IMR-90 (cell line): ENCODE measurements around the gene EIF4G2. TPM values are rescaled to one million over a fixed set of nuclear protein-coding genes. Genes with fewer than 3 reads are reported as not detected.

Experiments used
- ATAC-seq: fragments of 200-7000 bp; cut with Tn5 transposase; 2 replicates; pipeline ENCODE4 v1.9.1; 2020; ENCODE audit warnings: low read depth, mild to moderate bottlenecking, moderate library complexity
- BruUV-seq: library from RNA; stranded (reverse); fragments of 400-500 nt; replicated peaks from 2 replicates; lab custom pipeline; 2021; lab: Mats Ljungman, UMichigan
- CTCF ChIA-PET: fragments of 300-600 bp; formaldehyde crosslinking; extraction: SDS; loops from one replicate; lab custom pipeline; 2021; ENCODE audit warnings: antibody characterized with exemption; lab: Yijun Ruan, JAX
- POLR2A ChIA-PET: fragments of 300-600 bp; sonication (Branson Sonifier 250); formaldehyde crosslinking; loops from one replicate; lab custom pipeline; 2022; ENCODE audit warnings: antibody characterized with exemption; ENCODE audit not compliant: unreplicated experiment; lab: Charles Lee
- DNase-seq: peaks from one replicate; pipeline ENCODE4 v3.0.0; 2013
- H2AFZ ChIP-seq: replicated peaks from 2 replicates; pipeline ENCODE3; 2013; ENCODE audit warnings: low read length, mild to moderate bottlenecking; ENCODE audit not compliant: poor library complexity
- H2AK5ac ChIP-seq: 2 replicates; pipeline ENCODE4 v1.6.1; 2013; ENCODE audit warnings: low read depth, low read length, inconsistent platforms
- H2AK9ac ChIP-seq: replicated peaks from 2 replicates; pipeline ENCODE3; 2013; ENCODE audit warnings: mild to moderate bottlenecking, low read depth, low read length, moderate library complexity; ENCODE audit not compliant: poor library complexity
- H2BK120ac ChIP-seq: 2 replicates; pipeline ENCODE4 v1.6.1; 2013; ENCODE audit warnings: low read depth, low read length, inconsistent platforms
- H2BK15ac ChIP-seq: 3 replicates; pipeline ENCODE4 v1.6.1; 2013; ENCODE audit warnings: low read depth, low read length, inconsistent platforms
- H2BK20ac ChIP-seq: 2 replicates; pipeline ENCODE4 v1.6.1; 2013; ENCODE audit warnings: low read depth, mild to moderate bottlenecking, inconsistent platforms, low read length, moderate library complexity
- H2BK5ac ChIP-seq: 2 replicates; pipeline ENCODE4 v1.6.1; 2013; ENCODE audit warnings: mild to moderate bottlenecking, low read depth, low read length, inconsistent platforms; ENCODE audit not compliant: poor library complexity, severe bottlenecking
- H3K14ac ChIP-seq: replicated peaks from 2 replicates; pipeline ENCODE4 v1.6.1; 2013; ENCODE audit warnings: low read depth, low read length, inconsistent platforms
- H3K18ac ChIP-seq: 2 replicates; pipeline ENCODE4 v1.6.1; 2013; ENCODE audit warnings: low read depth, low read length, control low read depth
- H3K23ac ChIP-seq: 2 replicates; pipeline ENCODE4 v1.6.1; 2013; ENCODE audit warnings: low read depth, low read length, inconsistent platforms
- H3K27ac ChIP-seq: 2 replicates; pipeline ENCODE4 v1.5.1; 2013; ENCODE audit warnings: mild to moderate bottlenecking, control low read depth, low read length; ENCODE audit not compliant: insufficient read depth
- H3K27me3 ChIP-seq: 2 replicates; pipeline ENCODE4 v1.6.1; 2013; ENCODE audit warnings: low read length; ENCODE audit not compliant: control insufficient read depth, insufficient read depth
- H3K36me3 ChIP-seq: 2 replicates; pipeline ENCODE4 v1.6.1; 2013; ENCODE audit warnings: low read length, mixed read lengths; ENCODE audit not compliant: control insufficient read depth, insufficient read depth
- H3K4ac ChIP-seq: 2 replicates; pipeline ENCODE4 v1.6.1; 2013; ENCODE audit warnings: low read depth, low read length, inconsistent platforms
- H3K4me1 ChIP-seq: 2 replicates; pipeline ENCODE4 v1.6.1; 2013; ENCODE audit warnings: low read length, mixed read lengths; ENCODE audit not compliant: control insufficient read depth, insufficient read depth
- H3K4me2 ChIP-seq: 2 replicates; pipeline ENCODE4 v1.6.1; 2013; ENCODE audit warnings: low read depth, mild to moderate bottlenecking, control low read depth, low read length, moderate library complexity
- H3K4me3 ChIP-seq: 2 replicates; pipeline ENCODE4 v1.5.1; 2013; ENCODE audit warnings: low read depth, mild to moderate bottlenecking, control low read depth, low read length, moderate library complexity; ENCODE audit not compliant: insufficient read depth
- H3K56ac ChIP-seq: 2 replicates; pipeline ENCODE4 v1.6.1; 2013; ENCODE audit warnings: low read length, inconsistent platforms; ENCODE audit not compliant: insufficient read depth; ENCODE audit errors: extremely low read depth
- H3K79me1 ChIP-seq, 2 experiments: 2 replicates each; pipeline ENCODE4 v1.6.1; 2013; ENCODE audit warnings: low read length in 2 of 2, inconsistent platforms in 1 of 2, low read depth in 1 of 2
- H3K9ac ChIP-seq: 2 replicates; pipeline ENCODE4 v1.6.1; 2013; ENCODE audit warnings: low read depth, low read length, control low read depth
- H3K9me1 ChIP-seq: 2 replicates; pipeline ENCODE4 v1.6.1; 2013; ENCODE audit warnings: low read length, inconsistent platforms; ENCODE audit not compliant: insufficient read depth
- H3K9me3 ChIP-seq: 2 replicates; pipeline ENCODE4 v1.6.1; 2013; ENCODE audit warnings: low read length; ENCODE audit not compliant: control insufficient read depth, insufficient read depth
- H4K20me1 ChIP-seq: 2 replicates; pipeline ENCODE4 v1.6.1; 2013; ENCODE audit warnings: low read length, inconsistent platforms; ENCODE audit not compliant: insufficient read depth
- H4K5ac ChIP-seq: 2 replicates; pipeline ENCODE4 v1.6.1; 2013; ENCODE audit warnings: mild to moderate bottlenecking, low read depth, low read length, control low read depth
- H4K8ac ChIP-seq, 2 experiments: 2 replicates each; pipeline ENCODE4 v1.6.1; 2013; ENCODE audit warnings: low read depth in 2 of 2, low read length in 2 of 2, control low read depth in 1 of 2, inconsistent platforms in 1 of 2
- H4K91ac ChIP-seq: 2 replicates; pipeline ENCODE4 v1.6.1; 2013; ENCODE audit warnings: low read depth, low read length, inconsistent platforms; ENCODE audit not compliant: insufficient read depth
- CEBPB ChIP-seq: IDR thresholded peaks from 2 replicates; pipeline ENCODE4 v1.6.1; 2012; ENCODE audit warnings: low read depth, low read length, improper control_type of control experiment
- CHD1 ChIP-seq: IDR thresholded peaks from 2 replicates; pipeline ENCODE4 v1.6.1; 2012; ENCODE audit warnings: low read depth, low read length, improper control_type of control experiment
- WGBS, 2 experiments: methylation state at CpG; one replicate each; pipeline versions ENCODE4 v1.1.5 to v1.1.7; 2013; ENCODE audit warnings: missing lambda C conversion rate in 2 of 2; ENCODE audit not compliant: insufficient read length in 1 of 2; ENCODE audit errors: extremely low coverage in 2 of 2; 5-methylcytosine and 5-hydroxymethylcytosine counted together
- dilution Hi-C: fragments of 300-500 bp; cut with HindIII; formaldehyde crosslinking; loops from one replicate; pipeline ENCODE4 v1.14.3; 2018; ENCODE audit warnings: low sequenced_read_pairs; ENCODE audit not compliant: unreplicated experiment
- in situ Hi-C: fragments of 300-500 bp; cut with MboI; formaldehyde crosslinking; loops from 3 replicates; pipeline ENCODE4 v1.14.3; 2019; ENCODE audit warnings: low sequenced_read_pairs, inconsistent platforms, mixed read lengths
- intact Hi-C: fragments of 100-400 bp; cut with micrococcal nuclease; formaldehyde crosslinking; loops from 2 replicates; pipeline ENCODE4 v1.10.0; 2022
- polyA plus RNA-seq, 3 experiments: library from polyadenylated mRNA; depleted of rRNA; stranded (reverse); fragments of >200 nt; gene quantifications; 2 replicates each; pipeline ENCODE4 v1.2.3, GENCODE V29; 2012; ENCODE audit warnings: low replicate concordance in 1 of 3
- total RNA-seq: library from RNA; depleted of rRNA; stranded (reverse); fragments of >200 nt; gene quantifications from 2 replicates; pipeline ENCODE4 v1.2.3, GENCODE V29; 2012

The EIF4G2 gene
- total and polyA plus RNA-seq, 2 of the 4 experiments (the other 2 are of a cell fraction): 492 to 1,216 TPM

DNA sequence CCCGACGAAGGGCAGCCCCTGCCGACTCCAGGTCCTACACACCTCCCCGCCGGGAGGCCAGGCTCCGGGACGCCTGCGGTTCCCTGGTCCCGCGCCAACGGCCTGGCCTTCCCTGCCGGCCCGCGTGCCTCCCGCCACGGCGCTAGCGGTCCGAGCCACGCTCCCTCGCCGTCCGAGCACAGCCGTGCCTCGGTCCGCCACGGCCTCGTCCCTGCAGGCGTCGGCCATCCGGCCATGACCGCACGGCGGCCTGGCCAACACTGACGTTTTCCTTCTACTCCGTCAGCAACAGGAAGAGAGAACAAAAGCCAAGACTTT lies 532 bp downstream of the EIF4G2 start:
- Histone ChIP-seq H3K14ac (peak overlapping the region; percentile 100), H2BK20ac (no peak overlapping the region), H3K27ac (peak overlapping the region; percentile 99), H3K4me1 (peaks cover 4% of the 10 kb centered on the region), H4K5ac (peak overlapping the region; percentile 93), H3K9ac (peak overlapping the region; percentile 100), H3K4me3 (peak overlapping the region; percentile 96), H3K79me1 (peaks cover 16 to 40% of the 10 kb centered on the region in 2 experiments), H4K91ac (peak overlapping the region; percentile 96), H2AK9ac (peak overlapping the region; percentile 100), H3K27me3 (no peaks in the 10 kb centered on the region), H2BK5ac (peak overlapping the region; percentile 98), H3K4ac (peak overlapping the region; percentile 100), H3K9me3 (no peaks in the 10 kb centered on the region), H2BK15ac (0 out of 3 replicates have a peak overlapping the region, but pooled peaks have one; percentile 27), H4K20me1 (peaks cover 54% of the 10 kb centered on the region), H3K56ac (peak overlapping the region; percentile 97), H3K23ac (peak overlapping the region; percentile 99), H4K8ac (peak overlapping the region; percentile 95 to 97), H3K36me3 (peaks cover 32% of the 10 kb centered on the region), H3K4me2 (peak overlapping the region; percentile 10; the same call in 1 of the 2 replicates), H2AK5ac (peak overlapping the region; percentile 99), H3K9me1 (no peaks in the 10 kb centered on the region), H3K18ac (peak overlapping the region; percentile 91), H2AFZ (peak overlapping the region; percentile 88), H2BK120ac (peak overlapping the region; percentile 70)
- ATAC-seq: no peak; the same call in 1 of the 2 replicates
- BruUV-seq: no TSS peak
- ChIA-PET CTCF (interaction anchor here (0.6 to 1.1 kb wide), 2 partner anchors 38 to 39 kb away, joined by 3 read pairs; no protein-coding TSS in a partner anchor), POLR2A (interaction anchor here (0.6 to 1.8 kb wide), 7 partner anchors 30 to 122 kb away, joined by 3 to 11 read pairs (median 5); partner anchors contain the start of gene ZBED5)
- dilution Hi-C loops (no loop called here), intact Hi-C loops (loop anchor here (1.0 to 5.0 kb wide), 3 partner anchors 91 to 214 kb away; no protein-coding TSS in a partner anchor), in situ Hi-C loops (no loop called here)
- WGBS, 2 experiments: 0% methylated on average over 19 of the region's 36 CpGs; no CpG with 5 or more reads in 1 of the 2 experiments
- no peak for TF ChIP-seq CEBPB
- peak; percentile 75; the same call in 1 of the 2 replicates for TF ChIP-seq CHD1
- DNase-seq: no peak
